Activated CD8-positive, alpha-beta memory T cell treated with anti-CD3 and anti-CD28 coated beads for 24 hours (primary cell): ENCODE measurements around the gene ENDOD1.
"Not testable (repeated sequence)": the region's sequence is repeated elsewhere in the genome, so short reads cannot be mapped to it uniquely, and the experiment has no call there.

Source experiments
- DNase-seq: peaks from one replicate; pipeline ENCODE4 v3.0.0-alpha.2; 2020

Gene ENDOD1

GRCh38 chr11:95104121-95104830 is 14.6 kb downstream of the ENDOD1 start:
- DNase-seq, result no peak

- no peak for DNase-seq
These were observed 15.2 kb downstream of the ENDOD1 start for GRCh38 chr11:95104856-95105255.

GRCh38 chr11:95108159-95108611 is 18.5 kb downstream of the ENDOD1 start:
- DNase-seq, result no peak

GRCh38 chr11:95108671-95109551 is 19.3 kb downstream of the ENDOD1 start:
- DNase-seq, result no peak

GRCh38 chr11:95111471-95111870 is 21.8 kb downstream of the ENDOD1 start:
- DNase-seq, result not testable (repeated sequence)

GRCh38 chr11:95111923-95112540 is 22.4 kb downstream of the ENDOD1 start:
- no peak for DNase-seq

- DNase-seq, result no peak
These were observed 26.0 kb downstream of the ENDOD1 start for GRCh38 chr11:95115597-95115996.

GRCh38 chr11:95119361-95120060 is 29.9 kb downstream of the ENDOD1 start:
- no peak for DNase-seq

- no peak for DNase-seq
These were observed 32.1 kb downstream of the ENDOD1 start for GRCh38 chr11:95121698-95122097.

GRCh38 chr11:95123556-95123955 is 33.9 kb downstream of the ENDOD1 start:
- DNase-seq, result no peak

GRCh38 chr11:95128602-95129001 is 39.0 kb downstream of the ENDOD1 start:
- DNase-seq, result no peak

GRCh38 chr11:95132956-95133355 is 43.3 kb downstream of the ENDOD1 start:
- DNase-seq, result no peak

- DNase-seq, result no peak
These were observed 44.8 kb downstream of the ENDOD1 start for GRCh38 chr11:95134491-95134890.

GRCh38 chr11:95135155-95135554 is 45.5 kb downstream of the ENDOD1 start:
- DNase-seq, result no peak

GRCh38 chr11:95135880-95136279 is 46.2 kb downstream of the ENDOD1 start:
- no peak for DNase-seq

- DNase-seq, result not testable (repeated sequence)
These were observed 47.1 kb downstream of the ENDOD1 start for GRCh38 chr11:95136747-95137146.

- DNase-seq, result no peak
These were observed 47.7 kb downstream of the ENDOD1 start for GRCh38 chr11:95137299-95137698.

GRCh38 chr11:95138448-95138847 is 48.8 kb downstream of the ENDOD1 start:
- no peak for DNase-seq

GRCh38 chr11:95140397-95141033 is 50.9 kb downstream of the ENDOD1 start:
- no peak for DNase-seq

GRCh38 chr11:95142431-95142830 is 52.8 kb downstream of the ENDOD1 start:
- no peak for DNase-seq

GRCh38 chr11:95143106-95143681 is 53.5 kb downstream of the ENDOD1 start:
- DNase-seq, result no peak
